Retina (tissue), 1 donor: ENCODE measurements around the gene GPC3.
"Not testable (repeated sequence)": the region's sequence is repeated elsewhere in the genome, so short reads cannot be mapped to it uniquely, and the experiment has no call there.

Source experiments
- DNase-seq: peaks from one replicate; pipeline ENCODE4 v3.0.0-alpha.2; 2016

GPC3 gene

DNA sequence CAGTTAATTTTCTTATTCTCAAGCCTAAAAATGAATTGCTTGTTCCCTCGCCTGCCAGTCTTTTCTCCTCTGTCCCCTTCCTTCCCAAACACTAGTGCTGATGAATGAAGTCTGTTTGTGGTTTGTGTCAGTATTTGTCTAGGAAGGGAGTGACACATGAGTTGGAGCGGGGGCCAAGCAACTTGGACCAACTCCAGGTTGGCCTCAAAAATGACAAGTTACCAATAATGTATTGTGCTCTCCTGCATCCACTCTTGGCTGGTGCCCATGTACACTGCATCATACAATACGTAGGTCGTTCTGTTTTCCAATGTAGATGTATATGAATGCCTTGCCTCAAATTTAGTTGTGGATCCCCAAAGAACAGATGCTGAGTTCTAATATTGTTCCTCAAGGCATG is 347.1 kb downstream of the GPC3 start:
- no peak for DNase-seq

DNA sequence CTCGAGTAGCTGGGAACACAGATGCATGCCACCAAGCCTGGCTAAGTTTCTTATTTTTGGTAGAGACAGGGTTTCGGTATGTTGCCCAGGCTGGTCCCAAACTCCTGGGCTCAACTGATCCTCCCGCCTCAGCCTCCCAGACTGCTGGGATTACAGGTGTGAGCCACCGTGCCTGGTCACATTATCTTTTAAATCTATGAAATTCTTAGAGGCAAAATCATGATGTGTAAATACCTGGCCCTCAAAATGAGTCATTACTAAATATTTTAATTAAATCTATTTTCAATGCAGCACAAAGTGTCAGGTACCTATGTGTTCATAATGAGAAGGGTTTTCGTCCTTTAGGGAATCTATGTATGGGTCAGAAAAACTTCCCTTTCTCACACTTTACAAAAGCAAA is 347.6 kb downstream of the GPC3 start:
- DNase-seq: no peak

DNA sequence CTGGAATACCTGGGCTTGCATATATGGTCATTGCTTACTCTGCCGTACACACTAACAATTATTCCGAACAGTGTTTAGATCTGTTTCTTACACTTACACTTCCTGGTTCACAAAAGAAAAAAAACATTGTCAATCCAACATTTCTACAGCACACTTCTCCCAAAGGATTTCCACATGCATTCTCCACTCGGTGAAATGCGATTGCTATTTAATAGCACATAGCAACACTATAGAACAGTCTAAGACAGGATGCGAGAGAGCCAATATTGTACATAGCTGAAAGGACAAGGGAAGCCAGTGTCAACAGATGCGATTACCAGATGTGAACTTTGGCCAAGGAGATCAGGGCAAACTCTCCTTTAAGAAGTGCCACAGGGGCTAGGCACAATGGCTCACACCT is 349.4 kb downstream of the GPC3 start:
- no peak for DNase-seq

DNA sequence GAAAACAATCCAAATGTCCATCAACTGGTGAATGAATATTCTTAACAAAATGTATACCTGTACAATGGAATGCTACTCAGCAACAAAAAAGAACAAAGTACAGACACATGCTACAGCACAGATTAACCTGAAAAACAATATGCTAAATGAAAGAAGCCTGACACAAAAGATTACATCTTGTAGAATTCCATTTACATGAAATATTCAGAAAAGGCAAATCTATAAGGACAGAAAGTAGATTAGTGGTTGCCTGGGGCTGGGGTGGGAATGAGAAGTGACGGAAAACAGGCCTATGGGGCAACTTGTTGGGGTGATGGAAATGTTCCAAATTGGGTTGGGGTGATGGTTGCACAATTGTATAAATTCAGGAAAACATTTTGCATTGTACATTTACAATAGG is 351.0 kb downstream of the GPC3 start:
- DNase-seq: no peak

DNA sequence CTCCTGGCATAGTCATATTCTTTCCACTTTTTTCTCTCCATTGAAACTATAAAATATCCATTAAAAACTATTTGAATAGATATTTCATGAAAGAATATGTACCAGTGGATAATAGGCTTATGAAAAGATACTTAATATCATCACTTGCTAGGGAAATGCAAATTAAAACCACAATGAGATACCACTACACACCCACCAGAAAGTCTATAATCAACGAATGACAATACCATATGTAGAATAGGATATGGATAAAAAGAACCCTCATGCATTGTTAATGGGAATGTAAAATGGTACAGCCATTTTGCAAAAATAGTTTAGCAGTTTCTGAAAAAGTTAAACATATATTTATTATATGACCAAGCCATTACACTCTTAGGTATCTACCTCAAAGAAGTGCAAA is 351.4 kb downstream of the GPC3 start:
- no peak for DNase-seq

DNA sequence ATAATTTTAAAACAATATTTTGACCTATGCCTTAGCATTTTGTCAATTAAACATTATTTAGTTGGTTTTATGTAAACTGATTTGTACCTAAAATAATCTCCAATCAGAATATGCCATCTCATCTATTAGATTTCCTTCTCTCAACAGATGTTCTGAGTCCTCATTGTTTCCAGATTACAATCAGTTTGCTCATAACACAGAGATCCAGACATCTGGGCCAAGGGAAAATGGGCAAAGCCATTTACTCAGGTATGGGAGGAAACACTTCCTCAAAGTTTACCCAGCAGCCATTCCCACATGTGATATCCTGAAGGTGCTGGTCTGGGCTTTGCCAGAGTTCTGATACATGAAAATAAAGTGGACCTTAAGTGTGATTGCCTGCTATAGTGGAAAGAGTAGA is 352.2 kb downstream of the GPC3 start:
- DNase-seq: no peak

DNA sequence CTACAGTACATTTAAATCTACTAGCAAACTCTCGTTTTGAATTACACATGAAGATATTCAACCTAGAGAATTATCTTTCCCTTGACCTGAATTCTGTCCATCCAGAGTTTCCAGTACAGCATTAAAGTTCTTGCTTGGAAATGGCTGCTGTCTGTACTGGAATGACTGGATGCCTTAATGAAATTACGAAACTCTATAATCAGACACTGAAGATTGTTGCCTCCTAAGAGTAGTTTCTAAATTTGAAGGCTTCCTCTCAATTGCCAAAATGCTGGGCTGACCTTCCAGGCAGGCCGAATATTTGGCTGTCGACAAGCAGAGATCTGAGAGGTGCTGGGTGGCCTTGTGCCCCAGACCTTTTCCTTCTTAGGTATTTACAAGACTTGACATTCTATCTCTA is 355.0 kb downstream of the GPC3 start:
- no peak for DNase-seq

DNA sequence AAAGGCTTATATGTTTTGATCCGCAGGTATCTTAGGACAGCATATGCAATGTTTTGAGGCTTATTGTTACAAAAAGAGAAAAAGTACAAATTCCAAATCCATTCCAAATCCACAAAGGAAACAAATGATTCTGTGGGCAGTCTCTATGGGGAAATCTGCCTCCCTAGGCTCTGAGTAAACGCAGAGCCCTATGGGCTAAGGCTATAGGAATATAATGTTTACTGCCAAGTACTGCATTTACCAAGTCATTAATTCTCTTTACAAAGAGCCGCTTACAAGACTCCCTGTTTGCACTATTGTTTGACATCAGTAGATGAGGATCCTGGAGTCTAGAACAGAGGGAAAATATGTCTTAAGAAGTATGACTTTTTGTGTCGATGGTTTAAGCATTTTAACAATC is 357.7 kb downstream of the GPC3 start:
- no peak for DNase-seq

DNA sequence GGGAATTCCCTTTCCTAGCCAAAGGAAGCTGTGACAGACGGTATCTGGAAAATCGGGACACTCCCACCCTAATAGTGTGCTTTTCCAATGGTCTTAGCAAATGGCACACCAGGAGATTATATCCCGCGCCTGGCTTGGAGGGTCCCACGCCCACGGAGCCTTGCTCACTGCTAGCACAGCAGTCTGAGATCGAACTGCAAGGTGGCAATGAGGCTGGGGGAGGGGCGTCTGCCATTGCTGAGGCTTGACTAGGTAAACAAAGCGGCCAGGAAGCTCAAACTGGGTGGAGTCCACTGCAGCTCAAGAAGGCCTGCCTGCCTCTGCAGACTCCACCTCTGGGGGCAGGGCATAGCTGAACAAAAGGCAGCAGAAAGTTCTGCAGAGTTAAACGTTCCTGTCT is 364.0 kb downstream of the GPC3 start:
- DNase-seq: not testable (repeated sequence)

DNA sequence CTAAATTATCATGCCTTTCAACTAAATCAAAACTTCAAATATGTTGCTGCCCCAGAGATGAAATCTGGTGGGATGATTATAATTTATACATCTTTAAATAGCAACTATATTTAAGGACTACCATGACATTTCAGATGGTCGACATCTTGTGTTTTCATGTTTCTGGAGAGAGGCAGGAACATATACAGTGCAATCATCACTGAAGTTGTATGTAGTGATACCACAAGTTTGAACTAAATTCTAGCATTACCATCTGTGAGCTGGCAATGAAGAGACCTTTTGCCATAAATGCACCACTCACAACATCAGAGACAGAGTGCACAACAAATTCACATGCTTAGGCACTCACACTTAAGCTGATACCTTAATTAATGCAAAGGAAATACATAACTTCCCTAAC is 373.7 kb downstream of the GPC3 start:
- DNase-seq: no peak

DNA sequence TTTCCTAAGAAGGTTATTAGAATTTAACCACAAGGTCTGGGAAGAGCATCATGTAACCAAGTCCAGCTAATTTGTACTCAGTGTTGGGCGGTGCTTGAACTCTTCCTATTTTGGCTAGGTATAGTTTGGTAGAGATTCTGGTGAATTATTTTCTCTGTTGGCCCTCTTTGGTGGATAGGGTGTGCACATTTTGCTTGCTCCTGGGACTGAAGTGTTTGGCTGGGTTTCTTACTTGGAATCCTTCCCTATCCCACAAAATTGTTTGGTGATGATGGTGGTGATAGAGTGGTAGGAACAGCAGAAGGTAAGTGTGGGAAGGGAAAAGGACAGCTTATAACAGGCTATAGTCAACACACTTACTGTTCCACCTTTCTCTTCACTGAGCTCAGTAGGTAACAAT is 375.3 kb downstream of the GPC3 start:
- no peak for DNase-seq

DNA sequence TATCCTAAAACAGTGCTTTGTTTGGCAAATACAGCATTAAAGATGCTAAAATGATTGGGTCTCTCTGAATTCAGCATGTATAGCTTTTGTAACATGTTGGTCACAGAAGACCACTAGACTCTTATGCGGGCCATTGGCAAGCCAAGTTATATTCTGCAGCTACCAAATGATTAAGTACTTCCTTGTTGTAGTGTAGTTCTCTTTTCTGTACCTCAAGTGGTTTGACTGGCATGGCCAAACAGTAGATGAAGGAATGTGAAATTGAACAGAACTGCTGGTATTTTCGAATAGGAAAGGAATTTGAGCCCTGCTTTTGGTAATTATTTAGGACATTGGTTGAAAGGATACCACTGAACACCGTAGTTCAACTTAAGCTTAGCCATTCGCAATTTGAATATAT is 376.2 kb downstream of the GPC3 start:
- DNase-seq: no peak

DNA sequence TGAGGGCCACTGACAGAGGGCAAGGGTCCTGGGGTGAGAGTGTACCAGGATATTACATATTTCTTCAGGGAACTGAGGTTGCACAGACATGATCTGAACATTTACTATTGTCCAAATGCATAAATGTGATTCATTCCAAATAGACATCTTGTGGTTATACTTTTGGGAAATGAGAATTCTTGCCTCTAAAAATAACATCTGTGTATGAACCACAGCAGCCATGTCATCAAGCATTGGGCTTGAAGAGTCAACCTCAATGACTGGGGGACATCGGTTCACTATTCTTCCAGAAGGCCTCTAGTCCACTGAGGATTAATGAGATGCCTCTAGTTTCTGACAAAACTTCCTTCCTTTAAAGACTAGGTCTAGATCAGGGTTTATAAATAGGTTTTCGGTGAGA is 377.0 kb downstream of the GPC3 start:
- no peak for DNase-seq

DNA sequence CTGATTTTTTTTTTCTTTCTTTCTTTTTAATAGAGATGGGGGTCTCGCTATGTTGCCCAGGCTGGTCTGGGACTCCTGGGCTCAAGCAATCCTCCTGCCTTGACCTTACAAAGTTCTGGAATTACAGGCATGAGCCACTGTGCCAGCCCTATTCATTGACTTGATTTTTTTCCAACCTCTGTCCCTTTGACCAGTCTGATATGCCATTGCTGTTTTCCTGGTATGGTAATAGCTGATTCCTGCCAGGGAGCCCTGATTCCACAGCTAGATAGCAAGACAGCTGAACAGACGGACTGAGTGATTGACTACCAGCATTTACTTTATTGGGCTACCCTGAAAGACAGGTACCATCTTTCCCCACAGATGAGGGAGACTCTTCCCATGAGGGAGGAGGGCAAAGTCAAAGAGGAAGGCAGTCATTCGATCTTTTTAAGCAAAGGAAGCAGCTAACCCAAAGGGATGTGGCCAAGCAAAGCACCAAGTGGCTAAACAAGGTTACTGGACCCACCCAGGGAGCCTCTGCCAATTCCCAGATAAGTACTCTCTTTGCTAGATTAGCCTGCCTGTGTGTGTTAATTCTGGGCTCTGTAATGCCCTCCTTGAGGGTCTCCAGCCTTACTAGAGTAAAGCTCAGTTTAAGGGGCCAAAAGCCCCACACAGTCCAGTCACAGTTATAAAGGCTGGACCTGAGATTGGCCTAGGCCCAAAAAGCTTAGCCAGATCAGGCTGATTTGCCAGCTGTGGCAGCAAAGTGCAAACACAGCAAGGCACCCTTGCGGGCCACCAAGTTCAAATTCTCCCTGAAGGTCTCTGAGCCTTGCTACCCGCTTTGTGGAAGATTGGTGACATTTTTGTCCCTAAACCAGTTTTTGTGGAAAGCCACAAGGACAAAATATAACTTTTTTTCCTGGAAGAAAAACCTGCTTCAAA is 377.7 kb downstream of the GPC3 start:
- no peak for DNase-seq

DNA sequence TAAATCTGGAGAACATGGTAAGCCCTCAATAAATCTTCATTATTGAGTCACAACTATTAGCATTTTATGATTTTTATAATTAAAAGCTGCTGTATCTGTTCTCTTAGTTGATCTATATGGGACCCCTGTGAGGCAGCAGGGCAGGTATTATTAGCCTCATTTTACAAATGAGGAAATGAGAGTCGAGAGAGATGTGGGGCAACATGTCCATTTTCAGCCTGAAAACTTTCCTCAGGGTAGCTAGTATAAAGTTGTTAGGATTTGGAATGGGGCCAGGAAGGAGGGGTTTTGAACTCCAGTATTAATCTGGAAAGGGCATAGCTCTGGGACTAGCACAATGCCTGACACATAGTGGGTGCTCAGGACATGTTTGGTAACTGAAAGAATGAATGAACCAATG is 378.4 kb downstream of the GPC3 start:
- no peak for DNase-seq

DNA sequence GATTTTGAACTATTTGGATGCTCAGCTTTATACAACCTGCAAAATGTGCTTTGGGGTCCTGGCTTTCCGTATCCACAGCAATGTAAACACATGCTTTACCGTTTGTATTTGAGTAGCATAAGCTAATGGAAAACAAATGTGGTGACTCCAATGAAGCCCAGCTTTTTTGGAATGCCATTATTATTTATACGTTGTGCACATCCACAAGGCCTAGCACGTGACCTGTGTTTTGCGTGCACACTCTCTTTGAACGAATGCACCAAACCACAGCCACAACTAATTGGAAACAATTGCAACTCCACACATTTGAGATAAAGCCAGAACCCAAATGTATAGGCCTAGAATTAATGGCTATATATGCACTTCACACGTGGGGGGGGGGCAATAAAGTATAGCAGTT is 380.6 kb downstream of the GPC3 start:
- DNase-seq: no peak

DNA sequence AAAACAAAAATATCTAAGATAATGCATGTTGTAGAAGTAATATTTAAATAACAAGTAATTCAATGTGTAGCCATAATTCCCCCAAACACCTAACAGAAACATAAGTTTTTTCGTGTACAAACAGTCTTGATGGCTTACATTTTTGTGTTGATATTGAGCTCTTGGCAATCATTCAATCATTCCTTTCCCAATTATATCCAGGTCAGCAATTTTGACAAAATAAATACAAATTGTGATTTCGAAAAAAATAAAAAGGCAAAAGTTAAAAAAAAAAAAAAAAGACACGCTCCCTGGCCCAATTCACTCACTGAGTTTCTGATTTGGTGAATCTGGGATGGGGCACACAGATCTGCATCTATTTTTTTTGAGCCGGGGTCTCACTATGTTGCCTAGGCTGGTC is 382.5 kb downstream of the GPC3 start:
- DNase-seq: no peak

DNA sequence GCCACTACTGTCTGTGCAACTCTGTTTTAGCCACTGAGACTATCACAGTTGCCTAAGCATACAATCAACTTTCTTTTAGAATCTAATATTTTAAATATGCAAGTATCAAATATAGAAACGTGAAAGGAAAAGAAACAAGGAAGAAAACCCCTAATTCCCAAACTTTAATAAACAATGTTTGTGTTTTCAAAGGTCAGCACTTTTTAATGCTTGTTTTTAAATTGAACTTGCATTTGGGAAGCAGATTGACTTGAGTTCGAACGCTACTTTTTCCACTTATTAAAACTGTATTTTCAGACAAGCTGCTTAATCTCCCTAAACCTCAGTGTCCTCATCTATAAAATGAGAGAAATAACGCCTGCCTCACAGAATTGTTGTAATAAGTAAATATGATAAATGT is 384.3 kb downstream of the GPC3 start:
- no peak for DNase-seq

DNA sequence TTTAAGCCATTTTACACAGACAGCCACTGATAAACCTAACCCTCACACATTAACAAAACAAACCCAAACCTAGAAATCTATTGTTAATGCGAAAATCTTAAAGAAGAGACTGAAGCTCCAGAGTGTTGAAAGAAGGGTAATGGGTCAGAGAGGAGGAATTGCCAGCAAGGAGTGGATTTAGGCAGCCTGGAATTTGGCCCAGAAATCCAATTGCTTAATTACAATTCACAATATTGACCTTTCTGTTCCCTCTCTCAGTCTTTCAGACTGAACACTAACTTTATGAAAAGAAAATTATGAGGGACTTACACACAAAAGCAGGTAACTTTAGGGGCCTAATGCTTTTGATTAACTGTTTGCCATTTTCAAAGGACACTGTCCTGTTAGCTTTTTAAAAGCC is 384.9 kb downstream of the GPC3 start:
- no peak for DNase-seq

DNA sequence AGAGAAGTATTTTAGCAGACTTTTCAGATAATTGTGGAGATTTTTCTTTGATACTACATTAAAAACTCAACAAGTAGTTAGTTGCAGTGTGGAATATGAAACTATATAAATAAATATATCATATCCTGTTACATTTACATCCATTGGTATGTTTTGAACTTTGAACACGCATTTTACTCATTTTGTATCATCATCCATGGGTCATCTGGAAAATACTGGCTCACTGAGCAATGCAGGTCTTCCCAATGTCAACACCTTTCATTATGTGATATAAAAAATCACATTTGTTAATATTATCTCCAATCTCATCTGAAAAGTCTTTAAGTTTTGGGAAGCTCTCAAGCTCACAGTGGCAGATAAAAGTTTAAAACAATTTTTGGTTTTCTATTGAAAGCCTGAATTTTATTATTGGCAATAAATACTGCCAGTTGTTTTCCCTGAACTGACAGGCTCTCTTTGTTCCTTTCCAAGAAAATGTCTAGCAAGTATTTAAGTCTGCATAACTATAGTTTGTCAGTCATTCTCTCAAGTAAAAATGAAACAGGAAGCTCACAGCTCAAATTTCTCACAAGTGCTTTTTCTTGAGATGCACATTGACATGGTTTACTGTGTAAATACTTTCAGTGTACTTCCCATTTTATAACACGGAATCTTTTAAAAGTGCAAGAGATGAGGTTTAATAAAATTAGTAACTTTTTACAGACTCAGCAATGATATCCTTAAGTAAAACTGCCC is 386.6 kb downstream of the GPC3 start:
- DNase-seq: no peak

DNA sequence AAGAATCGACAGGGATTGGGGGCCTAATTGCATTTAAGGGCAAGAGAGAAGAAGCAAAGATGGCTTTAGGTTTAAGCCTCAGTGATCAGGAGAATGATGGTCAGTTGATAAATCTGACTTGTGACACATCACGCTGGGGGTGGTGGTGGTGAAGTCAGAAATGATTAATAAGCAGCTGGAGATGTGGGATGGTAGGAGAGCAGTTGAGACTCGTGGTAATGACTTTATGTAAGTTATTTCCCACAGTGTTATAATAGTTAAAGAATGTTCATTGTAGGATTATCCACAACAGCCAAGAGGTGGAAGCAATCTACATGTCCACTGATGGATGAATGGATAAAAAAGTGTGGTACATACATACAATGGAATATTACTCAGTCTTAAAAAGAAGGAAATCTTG is 391.2 kb downstream of the GPC3 start:
- DNase-seq: no peak

DNA sequence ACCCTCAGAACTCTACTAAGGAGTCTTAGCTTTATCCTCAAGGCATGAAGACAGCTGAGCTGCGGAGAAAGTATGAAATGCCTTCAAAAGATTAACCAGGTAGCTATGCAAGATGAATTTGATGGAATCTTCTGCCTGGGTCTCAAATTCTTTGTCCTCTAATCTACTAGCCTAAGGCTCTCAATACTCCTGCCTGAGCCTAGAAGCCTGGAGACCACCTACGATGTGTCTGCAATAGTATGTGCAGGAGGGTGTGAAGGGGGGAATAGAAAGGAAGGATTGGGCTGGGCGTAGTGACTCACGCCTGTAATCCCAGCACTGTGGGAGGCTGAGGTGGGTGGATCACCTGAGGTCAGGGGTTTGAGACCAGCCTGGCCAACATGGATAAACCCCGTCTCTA is 391.9 kb downstream of the GPC3 start:
- no peak for DNase-seq

DNA sequence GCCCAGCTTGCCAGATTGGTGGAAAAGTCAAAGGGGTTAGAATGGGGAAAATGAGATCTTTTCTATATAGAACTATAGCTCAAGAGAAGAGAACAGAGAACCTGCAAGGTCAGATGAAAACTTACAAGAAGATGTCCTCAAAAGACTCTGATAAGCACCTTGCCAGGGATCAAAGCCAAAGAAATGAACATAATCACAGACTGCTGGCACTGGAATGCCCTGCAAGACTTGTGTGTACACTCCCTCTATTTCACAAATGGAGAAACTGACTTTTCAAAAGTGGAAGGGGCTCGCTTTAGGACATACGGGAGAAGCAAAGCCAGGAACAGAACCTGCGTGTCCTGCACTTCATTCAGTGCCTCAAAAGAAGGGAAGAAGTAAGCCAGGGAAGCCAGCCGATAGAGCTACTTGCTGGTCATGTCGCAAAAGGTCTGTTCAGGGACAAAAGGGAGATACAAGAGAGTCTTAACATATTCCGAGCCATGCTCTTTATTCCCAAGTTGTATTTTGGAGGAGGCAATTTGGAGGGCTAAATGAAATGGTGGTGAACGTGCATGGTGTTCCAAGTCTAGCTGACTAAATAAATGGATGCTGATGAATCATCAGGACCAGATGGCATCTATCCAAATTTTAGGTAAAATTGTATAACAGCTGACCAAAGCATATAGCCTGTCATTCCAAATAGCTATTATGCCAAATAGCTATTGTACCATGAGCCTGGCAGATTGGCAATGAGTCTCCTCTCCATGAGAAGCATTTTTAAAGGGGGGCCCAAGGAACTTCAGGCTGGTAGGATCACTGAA is 394.5 kb downstream of the GPC3 start:
- DNase-seq: no peak

DNA sequence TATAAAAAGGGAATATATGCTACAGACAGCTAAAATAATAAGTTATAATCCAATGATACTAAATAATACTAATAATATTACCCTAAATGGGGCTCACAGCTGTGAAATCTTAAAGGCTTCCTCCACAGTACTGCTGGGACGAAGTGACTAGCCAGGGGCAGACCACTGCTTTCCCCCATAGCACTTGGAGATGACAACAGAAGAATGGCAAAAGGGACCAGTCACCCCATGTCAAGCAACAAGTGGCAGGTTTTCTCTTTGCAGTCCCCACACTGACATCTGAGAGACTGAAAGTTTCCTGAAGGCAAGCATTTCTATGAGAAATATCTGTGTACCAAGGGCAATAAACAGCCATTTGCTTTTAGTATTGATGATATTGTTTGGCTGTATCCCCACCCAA is 396.6 kb downstream of the GPC3 start:
- no peak for DNase-seq
